GM18858 (cell line): ENCODE data around the gene HINFP.
"Not testable (repeated sequence)": the region's sequence is repeated elsewhere in the genome, so short reads cannot be mapped to it uniquely, and the experiment has no call there.

ENCODE experiments used
- ATAC-seq: cut with Tn5 transposase; IDR thresholded peaks from one replicate; pipeline ENCODE4 v1.9.1; 2021; ENCODE audit not compliant: unreplicated experiment

HINFP gene

DNA sequence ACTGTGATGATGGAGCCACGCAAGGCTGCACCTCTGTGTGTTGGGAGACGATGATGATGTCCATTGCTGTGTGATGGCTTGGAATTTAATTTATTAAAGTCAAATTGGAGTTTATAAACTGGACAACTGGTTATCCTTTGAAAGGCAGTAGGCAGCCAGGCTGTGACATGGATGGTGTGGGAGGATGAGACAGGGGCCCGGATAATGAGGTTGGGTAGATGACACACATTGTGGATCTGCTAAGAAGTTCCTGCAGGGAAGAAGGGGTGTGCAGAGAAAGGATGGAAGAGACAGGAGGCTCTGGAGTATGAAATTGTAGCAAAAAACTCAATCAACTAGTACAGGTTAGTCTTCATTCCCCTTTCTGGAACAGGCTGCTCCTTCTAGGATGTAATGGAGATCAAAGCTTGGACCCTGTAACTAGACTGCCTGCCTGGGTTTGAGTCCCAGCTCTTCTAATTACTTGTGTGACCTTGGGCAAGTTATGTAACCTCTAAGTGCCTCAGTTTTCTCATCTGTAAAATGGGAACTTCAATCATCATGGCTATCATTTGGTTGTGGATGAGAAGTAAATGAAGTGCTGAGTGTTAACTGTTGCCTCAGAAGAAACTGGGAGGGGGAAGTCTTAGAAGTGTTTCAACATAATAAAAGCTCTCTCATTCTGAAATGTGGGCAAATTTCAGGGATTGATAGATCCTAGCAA, 4.2 kb upstream of the HINFP start:
- no peak for ATAC-seq

DNA sequence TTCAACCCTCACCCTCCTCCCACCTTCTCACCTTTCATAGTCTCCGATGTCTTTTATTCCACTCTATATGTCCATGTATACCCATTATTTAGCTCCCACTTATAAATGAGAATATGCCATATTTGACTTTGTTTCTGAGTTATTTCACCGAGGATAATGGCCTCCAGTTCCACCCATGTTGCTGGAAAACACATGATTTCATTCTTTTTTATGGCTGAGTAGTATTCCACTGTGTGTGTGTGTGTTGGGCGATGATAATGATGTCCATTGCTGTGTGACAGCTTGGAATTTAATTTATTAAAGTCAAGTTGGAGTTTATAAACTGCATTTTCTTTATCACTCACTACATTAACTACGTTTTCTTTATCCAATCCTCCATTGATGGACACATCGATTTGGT, 3.2 kb upstream of the HINFP start:
- ATAC-seq = no peak

DNA sequence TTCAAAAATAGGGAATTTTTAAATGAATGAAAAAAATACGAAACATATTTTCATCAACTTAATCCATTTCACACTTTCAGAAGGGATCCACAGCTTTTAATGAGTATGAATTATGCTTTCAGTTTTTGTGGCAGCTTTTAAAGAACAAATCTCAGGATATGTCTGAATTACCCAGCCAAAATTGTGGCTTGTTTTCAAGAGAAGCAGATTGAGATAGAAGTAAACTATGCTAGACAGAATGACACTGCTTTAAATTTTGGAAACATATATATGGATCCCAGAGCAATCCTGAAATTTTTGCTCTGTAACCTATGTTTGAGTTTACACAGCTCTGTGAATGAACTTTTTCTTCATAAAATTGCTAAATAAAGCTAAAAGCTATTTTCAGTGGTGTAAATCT, 2.4 kb upstream of the HINFP start:
- no peak for ATAC-seq

DNA sequence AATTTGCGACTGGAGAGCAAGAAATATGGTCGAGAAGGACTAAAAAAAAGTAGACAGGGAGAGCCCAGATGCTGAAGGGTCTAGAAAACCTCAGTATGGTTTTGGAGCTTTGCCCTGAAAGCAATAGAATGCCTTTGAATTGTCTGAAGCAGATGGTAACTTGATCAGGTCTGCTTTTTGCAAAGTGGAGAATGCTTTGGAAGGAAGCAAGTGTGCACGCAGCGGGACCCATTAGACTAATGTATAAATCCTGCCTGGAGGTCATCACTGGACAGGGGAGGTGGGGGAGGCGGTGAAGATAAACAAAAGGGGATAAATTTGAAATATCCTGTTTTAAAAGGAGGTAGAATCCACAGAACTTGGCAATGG, 757 bp upstream of the HINFP start:
- no peak for ATAC-seq

DNA sequence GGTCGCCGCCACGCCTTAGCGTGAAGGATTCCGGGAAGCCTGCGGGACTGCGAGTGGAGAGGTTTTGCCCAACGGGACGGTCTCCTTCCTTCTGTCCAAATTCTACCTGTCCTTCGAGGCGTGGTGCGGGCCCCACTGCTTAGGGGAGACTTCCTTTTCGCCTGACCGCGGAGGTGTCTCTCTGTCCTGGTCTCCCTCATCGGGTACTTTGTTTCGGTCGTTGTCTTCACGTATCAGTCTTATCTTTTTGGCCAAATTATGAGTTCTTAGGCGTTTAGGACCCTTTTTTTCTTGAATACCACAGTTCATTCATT, 388 bp downstream of the HINFP start:
- no peak for ATAC-seq

DNA sequence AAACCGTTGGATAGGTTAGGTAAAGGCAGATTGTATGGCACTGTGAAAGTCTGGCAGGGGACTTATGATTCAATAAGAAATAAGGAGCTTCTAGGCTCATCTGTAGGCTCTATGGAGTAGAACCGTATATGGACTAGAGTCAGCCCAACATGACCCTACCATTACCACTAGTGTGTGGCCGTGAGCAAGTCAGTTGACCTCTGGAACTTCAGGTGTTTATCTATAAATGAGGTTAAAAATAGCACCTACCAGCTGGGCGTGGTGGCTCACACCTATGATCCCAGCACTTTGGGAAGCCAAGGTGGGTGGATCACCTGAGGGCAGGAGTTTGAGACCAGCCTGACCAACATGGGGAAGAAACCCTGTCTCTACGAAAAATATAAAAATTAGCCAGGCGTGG, 4.4 kb downstream of the HINFP start:
- ATAC-seq = no peak

DNA sequence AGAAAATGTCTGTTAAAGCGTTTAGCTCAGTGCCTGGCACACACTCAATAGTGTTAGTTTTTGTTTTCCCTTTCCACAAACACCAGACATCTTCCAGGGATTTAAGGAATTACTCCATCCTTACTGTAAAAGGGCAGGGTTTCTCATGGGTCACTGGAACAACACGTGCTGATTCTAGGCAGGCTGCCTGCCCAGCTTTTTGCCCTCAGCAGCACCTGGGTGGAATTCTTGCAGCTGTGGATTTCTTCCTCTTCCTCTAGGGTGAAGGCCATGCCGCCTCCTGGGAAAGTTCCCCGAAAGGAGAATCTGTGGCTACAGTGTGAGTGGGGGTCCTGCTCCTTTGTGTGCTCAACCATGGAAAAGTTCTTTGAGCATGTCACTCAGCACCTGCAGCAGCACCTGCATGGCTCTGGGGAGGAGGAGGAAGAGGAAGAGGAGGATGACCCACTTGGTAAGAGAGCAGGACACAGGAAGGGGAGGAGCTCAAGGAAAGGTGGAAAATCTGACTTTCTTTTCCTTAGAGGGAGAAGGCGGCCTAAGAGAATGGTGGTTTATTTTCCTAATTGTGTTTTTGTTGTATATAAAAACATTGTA, 5.4 kb downstream of the HINFP start:
- no peak for ATAC-seq

DNA sequence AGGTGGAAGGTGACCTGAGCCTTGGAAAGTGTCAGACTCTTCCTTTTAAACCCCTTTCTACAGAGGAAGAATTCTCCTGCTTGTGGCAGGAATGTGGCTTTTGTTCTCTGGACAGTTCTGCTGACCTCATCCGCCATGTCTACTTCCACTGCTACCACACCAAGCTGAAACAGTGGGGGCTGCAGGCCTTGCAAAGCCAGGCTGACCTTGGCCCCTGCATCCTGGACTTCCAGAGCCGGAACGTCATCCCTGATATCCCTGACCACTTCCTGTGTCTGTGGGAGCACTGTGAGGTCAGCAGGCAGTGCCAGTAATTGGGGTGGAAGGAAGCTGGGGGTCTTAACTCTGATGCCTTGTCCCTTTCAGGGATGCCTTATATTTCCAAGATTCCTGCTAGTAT, 9.3 kb downstream of the HINFP start:
- ATAC-seq = no peak

DNA sequence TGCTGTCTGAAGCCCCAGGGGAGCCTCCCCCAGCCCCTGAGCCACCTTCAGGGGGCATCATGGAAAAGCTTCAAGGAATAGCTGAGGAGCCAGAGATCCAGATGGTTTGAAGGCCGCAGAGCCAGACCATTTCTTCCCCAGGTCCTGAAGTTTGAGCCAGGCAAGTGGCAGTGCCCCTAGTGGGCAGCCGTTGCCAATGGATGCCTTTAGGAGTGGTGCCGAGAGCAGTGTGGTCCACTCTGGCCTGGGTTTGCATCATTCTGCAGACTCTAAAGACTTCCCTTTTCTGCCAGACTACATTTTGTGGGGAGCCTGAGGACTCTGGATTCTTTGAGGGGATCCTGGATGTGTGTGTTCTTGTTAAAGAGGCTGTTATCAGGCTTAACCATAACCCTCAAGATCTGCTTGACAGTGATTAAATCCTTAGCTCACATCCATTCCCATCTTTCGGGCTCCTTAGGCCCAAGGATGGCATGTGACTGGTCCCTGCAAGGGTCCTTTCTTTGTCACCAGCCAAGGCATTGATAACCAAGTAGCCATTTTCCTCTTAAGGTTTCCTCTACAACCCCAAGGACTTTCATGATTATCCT, 13.1 kb downstream of the HINFP start:
- no peak for ATAC-seq

DNA sequence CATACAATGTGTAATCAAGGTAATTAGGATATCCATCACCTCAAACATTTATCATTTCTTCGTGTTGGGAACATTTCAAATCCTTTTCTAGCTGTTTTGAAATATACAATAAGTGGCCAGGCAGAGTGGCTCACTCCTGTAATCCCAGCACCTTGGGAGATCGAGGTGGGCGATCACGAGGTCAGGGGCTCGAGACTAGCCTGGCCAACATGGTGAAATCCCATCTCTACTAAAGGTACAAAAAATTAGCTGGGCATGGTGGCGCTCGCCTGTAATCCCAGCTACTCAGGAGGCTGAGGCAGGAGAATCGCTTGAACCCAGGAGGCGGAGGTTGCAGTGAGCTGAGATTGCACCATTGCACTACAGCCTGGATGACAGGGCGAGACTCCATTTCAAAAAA, 17.9 kb downstream of the HINFP start:
- ATAC-seq = not testable (repeated sequence)

DNA sequence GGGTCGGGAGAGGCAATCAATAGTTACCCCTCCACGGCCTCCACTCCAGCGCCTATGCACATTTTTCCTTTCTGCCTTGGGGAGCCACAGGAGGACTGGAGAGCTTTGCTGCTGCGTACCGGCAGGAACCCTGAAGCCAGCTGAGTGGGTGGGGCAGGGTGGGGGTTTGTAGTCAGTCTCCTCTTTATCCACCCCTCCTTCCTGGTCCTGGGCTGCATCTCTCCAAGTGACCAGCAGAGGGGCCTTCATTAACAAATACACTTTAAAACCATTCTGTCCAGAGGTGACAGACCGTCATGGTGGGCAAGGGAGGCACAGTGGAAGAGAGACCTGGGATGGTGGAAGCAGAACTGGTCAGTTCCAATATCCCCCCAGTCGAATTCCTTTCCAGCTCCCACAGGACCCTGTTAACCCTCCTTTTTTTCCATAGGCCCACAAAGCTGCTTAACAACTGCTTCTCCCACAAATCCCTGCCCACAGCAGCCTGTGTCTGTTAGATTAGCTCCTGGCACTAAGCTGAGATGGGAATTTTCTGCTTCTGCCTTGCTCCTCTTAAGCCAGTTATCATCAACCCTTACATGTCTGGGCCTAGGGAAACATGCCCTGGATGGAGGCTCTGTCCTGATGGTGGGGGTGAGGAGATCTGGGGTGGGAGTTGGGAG, 23.6 kb downstream of the HINFP start:
- ATAC-seq = no peak

DNA sequence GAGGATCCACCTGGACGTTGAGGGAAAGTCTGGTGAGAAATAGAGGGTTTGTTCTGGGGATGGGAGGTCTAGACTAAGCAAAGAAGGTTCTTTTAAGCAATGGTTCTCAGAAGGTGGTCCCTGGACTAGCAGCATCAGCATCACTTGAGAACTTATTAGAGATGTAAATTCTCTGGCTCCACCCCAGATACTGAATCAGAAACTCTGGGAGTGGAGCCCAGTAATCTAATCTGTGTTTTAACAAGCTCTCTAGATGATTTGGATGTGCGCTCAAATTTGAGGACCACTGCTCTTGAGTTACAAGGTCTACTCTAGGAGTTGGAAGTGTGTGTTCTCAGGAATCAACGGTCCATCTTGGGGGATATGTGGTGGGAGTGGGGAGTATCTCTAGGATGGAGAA, 24.2 kb downstream of the HINFP start:
- ATAC-seq = no peak

DNA sequence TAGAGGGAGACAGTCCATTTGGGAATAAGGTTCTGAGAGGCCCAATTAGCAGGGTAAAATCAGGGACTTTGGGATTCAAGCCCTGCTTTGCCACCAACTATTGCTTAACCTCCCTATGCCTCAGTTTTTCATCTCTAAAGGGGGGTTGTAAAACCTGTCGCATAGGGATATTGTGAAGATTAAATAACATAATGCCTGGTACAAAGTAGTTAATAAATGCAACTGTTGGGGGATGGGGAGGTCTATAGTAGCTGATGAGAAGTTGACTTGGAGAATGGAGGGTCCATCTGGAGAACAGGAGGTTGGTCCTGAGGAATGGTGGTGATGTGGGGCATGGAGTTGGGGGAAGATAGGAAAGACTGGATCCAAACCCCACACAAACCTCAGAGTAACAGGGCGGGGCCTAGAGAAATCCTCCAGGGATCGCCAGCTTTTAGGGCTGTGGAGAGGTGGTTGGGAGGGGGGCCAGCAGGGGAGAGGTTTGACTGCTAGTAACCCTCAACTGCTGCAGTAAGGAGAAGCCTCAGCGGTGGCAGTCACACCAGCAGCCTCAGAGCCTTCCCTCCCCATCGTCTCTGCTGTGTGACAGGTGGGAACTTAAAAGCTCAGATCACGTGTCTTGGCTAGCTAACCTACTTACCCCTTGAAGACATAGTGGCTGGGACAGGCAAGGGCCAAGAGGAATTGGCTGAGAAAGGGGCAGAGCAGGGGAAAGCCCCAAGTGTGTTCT, 26.4 kb downstream of the HINFP start:
- no peak for ATAC-seq

DNA sequence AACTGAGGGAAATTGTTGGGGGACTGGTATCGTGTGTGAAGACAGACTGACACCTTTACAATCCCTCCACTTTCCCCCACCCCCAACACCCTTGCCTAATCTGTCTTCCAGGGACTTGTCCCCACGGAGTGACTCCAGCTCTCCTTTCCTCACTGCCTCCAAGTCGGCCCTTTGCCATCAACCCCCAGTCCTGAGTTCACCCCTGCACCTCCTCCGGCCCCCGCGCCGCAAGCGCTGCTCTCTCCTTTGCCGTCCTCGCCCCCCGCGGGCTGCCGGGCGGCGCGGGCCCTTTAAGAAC, 27.3 kb downstream of the HINFP start:
- ATAC-seq = no peak

DNA sequence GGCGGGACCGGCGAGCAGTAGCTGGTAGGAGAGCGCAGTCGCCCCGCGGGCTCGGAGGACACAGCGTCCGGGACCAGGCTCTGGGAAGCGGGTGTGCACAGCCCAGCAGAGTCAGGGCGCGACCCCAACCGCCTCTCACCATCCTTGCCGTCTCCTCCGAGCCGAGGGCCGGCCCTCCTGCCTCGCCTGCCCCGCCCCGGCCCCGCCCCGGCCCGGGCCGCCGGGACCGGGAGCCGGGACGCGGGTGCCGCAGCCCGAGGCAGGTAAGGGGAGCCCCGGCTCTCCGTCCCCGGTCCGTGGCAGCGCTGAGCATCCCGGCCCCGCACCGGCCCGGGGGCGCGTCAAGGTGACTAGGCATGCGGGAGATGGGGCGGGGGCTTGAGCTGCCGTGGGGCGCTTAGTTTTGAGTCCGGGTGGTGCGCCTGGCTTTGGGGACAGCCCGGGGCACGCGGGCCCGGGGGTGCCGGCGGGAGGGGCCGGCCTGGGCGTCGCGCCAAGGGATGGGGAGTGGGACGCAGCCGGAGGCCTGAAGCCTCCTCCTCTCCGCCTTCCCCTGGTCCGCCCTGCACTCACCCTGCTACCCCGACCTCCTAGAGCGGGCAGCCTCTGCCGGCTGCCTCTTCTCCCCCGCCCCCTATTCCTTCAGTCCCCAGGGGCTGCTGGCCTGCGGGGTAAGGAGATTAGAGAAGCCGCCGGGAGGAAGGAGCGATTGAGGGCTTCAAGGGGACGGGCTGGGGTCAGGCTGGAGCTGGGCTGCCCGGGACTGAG, 27.8 kb downstream of the HINFP start, which contains the start of gene ABCG4:
TSS of gene ABCG4 (plus strand) at position 35 of the 768 bp plus-strand sequence. CDS start 914 bp downstream, outside the sequence.
- no peak for ATAC-seq

DNA sequence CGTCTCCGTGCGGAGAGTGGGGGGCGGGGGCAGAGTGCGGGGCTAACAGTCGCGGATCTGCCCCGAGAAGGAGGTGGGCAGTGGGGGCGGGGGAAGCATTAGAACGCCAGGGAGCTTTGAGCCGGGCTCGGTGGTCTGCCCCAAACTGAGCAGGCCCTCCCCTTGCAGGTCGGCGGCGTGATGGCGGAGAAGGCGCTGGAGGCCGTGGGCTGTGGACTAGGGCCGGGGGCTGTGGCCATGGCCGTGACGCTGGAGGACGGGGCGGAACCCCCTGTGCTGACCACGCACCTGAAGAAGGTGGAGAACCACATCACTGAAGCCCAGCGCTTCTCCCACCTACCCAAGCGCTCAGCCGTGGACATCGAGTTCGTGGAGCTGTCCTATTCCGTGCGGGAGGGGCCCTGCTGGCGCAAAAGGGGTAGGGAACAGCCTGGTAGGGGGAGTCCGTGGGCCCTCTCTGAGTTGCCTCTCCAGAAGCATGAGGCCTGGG, 28.5 kb downstream of the HINFP start:
- no peak for ATAC-seq

DNA sequence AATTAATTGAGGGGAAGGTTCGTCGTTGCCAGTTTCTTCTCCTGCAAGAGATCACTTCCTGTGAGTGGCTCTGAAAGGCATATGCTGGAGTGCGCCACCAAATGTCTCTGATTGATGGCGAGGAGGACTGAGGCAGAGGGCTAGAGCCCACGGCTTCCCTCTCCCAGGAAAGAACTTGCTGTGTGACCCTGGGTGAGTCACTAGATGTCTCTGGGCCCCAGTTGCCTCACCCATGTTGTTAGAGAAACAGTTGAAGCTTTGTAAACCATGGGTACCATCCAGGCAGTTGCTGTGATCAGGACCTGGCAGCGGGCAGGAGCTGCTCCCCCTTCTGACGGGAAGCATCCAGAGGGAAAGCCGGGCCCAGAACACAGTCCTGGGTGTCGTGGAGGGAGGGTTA, 30.7 kb downstream of the HINFP start:
- no peak for ATAC-seq

DNA sequence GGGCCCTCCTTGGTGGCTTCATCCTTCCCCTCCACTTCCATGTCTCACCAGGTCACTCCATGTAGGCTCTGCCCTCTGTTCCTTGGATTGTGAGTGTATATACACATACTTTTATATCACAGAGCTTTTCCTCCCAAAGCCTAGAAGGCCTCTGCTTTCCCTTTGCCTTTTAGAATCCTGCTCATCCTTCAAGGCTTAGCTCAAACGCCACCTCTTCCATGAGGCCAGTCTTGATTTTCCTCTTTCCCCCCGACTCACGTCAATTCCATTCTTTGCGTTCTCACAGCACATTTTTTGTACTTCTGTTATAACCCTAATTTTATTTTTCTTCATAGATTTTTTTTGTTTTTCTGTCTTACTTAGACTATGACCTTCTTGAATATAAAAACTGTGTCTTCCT, 31.2 kb downstream of the HINFP start:
- no peak for ATAC-seq

DNA sequence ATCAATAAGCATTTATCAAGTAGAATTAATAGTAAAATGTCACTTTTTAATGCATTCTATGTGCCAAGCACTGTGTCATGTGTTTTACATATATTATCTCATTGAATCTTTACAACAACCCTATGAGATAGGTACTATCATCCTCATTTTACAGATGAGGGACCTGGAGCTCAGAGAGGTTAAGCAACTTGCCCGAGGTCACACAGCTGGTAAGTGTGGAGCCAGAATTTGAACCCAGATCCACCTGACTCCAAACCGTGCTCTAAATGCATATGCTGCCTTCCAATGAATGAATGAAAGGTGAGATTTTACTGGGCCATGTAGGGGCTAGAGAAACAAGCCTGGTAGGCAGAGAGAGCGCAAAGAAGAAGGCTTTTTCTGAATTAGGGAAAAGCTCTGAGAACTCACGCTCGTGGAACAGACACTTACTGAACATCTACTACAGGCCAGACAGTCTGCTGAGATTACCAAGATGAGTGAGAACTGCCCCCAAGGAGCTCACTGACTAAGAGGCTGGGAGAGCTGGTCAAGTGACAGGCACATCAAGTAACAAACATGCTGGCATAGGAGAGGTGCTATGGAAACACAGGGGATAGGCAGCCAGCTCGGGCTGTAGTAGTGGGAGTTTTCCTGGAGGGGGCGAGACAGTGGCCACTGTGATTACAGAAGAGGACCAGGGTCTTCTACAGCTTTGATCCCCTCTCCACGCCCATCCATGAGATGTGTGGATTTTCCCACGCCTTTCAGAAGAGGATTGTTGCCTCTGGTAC, 31.9 kb downstream of the HINFP start:
- ATAC-seq = no peak

DNA sequence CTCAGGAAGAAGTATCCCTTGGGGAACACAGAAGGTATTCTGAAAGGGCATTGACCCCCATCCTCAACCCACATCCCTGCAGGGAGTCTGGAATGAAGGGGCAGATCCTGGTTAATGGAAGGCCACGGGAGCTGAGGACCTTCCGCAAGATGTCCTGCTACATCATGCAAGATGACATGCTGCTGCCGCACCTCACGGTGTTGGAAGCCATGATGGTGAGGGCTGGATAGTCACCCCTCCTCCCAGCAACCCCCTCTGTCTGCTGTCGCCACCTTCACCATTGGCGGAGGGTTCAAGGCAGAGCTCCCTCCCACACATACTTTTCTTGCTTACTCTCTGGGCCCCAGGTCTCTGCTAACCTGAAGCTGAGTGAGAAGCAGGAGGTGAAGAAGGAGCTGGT, 32.8 kb downstream of the HINFP start:
- no peak for ATAC-seq
